Retinal pigment epithelial cell (primary cell): ENCODE results near the gene VPS37B.

ENCODE experiments used
- DNase-seq: peaks from one replicate; pipeline ENCODE4 v3.0.0-alpha.2; 2010; ENCODE audit warnings: low read depth
- H3K4me3 ChIP-seq: 2 replicates; pipeline ENCODE4 v1.5.1; 2011; ENCODE audit warnings: mild to moderate bottlenecking, low read length, control low read depth, moderate library complexity
- CTCF ChIP-seq: conservative IDR thresholded peaks from 2 replicates; pipeline ENCODE4 v1.5.1; 2011; ENCODE audit warnings: low read depth, low read length, control low read depth, inconsistent platforms

VPS37B gene

DNA sequence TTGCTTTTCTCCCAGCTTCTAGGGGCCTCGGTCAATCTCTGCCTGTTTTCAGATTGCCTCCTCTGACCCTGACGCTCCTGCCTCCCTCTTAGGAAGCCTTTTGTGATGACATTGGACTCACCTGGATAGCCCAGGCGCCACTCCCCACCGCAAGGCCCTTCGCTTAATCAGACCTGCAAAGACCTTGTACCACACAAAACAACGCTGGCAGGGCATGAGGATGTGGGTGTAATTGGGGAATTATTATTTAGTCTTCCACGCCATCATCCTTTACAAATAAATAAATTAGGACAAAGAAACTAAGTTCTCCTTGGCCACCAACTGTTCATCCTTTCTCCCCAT is 7.7 kb upstream of the VPS37B start:
- no peak for TF ChIP-seq CTCF
- no peak for DNase-seq
- H3K4me3 ChIP-seq, result no peak overlapping the region

DNA sequence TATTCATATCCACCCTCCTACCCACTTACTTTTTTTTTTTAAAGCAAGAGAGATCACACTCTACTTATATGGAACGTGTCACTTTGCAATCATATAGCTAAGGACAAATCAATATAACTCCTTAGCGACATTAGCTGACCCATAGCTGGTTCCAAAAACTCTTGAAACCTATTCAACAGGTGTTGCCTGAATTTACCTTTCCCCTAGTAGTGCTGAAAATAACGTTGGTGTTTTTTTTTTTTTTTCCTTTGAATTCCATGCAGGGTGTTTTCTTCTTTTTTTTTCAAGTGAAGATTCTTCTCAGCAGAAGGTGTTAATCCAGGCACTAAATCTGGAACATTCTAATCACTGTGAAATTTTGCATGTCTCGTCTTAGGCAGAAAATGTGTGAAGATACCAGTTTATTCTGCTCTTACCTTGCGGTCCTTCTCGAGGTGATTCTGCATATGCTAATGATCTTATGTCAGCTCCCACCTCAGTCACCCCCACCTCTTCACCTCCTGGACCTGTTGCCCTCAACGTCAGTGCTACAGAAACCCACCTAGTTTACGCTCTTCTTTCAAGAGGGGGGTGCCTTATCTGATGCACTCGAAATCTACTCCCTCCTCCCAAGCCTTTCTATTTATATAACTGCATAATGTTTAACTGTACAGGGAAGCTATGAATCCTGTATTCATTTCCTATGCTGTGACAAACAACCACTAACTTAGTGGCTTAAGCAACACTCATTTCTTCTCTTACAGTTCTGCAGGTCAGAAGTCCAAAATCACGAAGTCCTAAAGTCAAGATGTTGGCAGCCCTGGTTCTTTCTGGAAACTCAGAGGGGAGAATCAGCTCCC is 7.1 kb upstream of the VPS37B start:
- H3K4me3 ChIP-seq, result no peak overlapping the region
- no peak for DNase-seq
- TF ChIP-seq CTCF, result no peak

- no peak overlapping the region for H3K4me3 ChIP-seq
- DNase-seq, result no peak
- no peak for TF ChIP-seq CTCF
Observed at GRCh38 chr12:122899887-122900286, 4.0 kb upstream of the VPS37B start.

DNA sequence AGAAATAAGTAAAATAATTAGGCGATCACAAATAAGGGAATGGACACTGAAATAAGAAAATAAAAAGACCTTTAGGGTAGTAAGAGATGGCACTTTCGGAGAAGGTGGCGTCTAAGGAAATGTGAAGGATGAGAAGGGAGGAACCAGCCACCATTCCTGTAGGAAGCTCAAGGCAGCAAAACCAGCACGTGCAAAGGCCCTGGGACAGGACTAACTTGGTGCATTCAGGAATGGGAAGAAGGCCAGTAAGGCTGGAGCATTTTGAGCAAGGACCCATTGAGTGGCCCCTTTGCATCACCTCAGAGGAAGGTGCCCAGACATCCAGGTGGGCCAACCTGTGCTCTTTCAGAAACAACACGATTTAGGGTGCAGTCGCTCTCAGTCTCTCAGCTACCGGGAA is 738 bp upstream of the VPS37B start:
- no peak for DNase-seq
- H3K4me3 ChIP-seq, result no peak overlapping the region
- no peak for TF ChIP-seq CTCF

DNA sequence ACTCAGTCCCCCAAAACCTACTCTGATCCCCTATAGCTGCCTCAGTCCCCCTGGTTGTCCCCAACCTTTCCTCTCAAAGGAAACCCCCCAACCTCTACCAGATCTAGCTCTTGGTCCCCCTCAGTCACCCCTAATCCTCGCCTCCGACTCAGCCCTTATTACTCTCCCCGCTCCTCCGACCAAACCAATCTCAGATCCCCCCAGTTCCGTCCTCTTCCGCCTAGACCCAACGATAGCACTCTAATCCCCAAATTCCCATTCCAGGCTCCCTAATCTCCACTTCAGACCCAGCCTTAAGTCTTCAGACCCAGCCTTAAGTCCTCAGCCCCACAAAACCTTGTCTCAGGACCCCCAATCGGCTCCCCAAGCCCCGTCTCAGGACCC is 612 bp downstream of the VPS37B start:
- TF ChIP-seq CTCF, result no peak
- H3K4me3 ChIP-seq, result peak overlapping the region; percentile 97
- DNase-seq, result no peak

GRCh38 chr12:122894193-122895121 is 1.5 kb downstream of the VPS37B start:
- DNase-seq, result no peak
- peak overlapping the region; percentile 97 for H3K4me3 ChIP-seq
- TF ChIP-seq CTCF, result no peak
